ENCODE measurements around the gene DNAJB13. TPM values are rescaled to one million over a fixed set of nuclear protein-coding genes. Genes with fewer than 3 reads are reported as not detected.

Gene DNAJB13
- total RNA-seq, 1 experiment from 2014 or later = 0.24 TPM

GRCh38 chr11:73946798-73947458 is 3.9 kb upstream of the DNAJB13 start:
- Mint-ChIP-seq H3K36me3 (peaks cover 3% of the 10 kb centered on the region; the same call in 1 of the 2 replicates), H3K4me3 (no peak overlapping the region), H3K27ac (no peak overlapping the region), H3K27me3 (ENCODE audit: low read depth) (no peaks in the 10 kb centered on the region; the same call in 1 of the 2 replicates), H3K9me3 (peaks cover 24% of the 10 kb centered on the region), H3K4me1 (no peaks in the 10 kb centered on the region)
- POLR2A ChIA-PET = no interaction called here
- TF ChIP-seq TCF7 (CRISPR knock-in tag; IDR thresholded peaks at IDR 0.05; ENCODE audit: low read depth) (no peak), NFE2L1 (CRISPR knock-in tag; IDR thresholded peaks at IDR 0.05) (no peak), MAX (CRISPR knock-in tag; IDR thresholded peaks at IDR 0.05) (no peak), TEAD4 (CRISPR knock-in tag; IDR thresholded peaks at IDR 0.05) (no peak), RELA (CRISPR knock-in tag; IDR thresholded peaks at IDR 0.05; ENCODE audit: borderline replicate concordance) (no peak), RORB (CRISPR knock-in tag; IDR thresholded peaks at IDR 0.05) (no peak), ZNF396 (CRISPR knock-in tag; IDR thresholded peaks at IDR 0.05; ENCODE audit: borderline replicate concordance) (no peak), OVOL2 (CRISPR knock-in tag; IDR thresholded peaks at IDR 0.05; ENCODE audit: borderline replicate concordance) (no peak), CBFB (CRISPR knock-in tag; IDR thresholded peaks at IDR 0.05; ENCODE audit: low read depth) (no peak), SP1 (CRISPR knock-in tag; conservative IDR thresholded peaks at IDR 0.05) (no peak), FOXK1 (CRISPR knock-in tag; IDR thresholded peaks at IDR 0.05) (no peak), SMAD4 (CRISPR knock-in tag; IDR thresholded peaks at IDR 0.05) (no peak), NR1H2 (CRISPR knock-in tag; IDR thresholded peaks at IDR 0.05) (no peak), NR2C2 (CRISPR knock-in tag; IDR thresholded peaks at IDR 0.05) (no peak), FOXP1 (CRISPR knock-in tag; IDR thresholded peaks at IDR 0.05; ENCODE audit: borderline replicate concordance) (no peak), ATF6 (CRISPR knock-in tag; IDR thresholded peaks at IDR 0.05) (no peak), USF2 (CRISPR knock-in tag; IDR thresholded peaks at IDR 0.05) (no peak)
- DNase-seq (ENCODE audit: low spot score) (no peak), ATAC-seq (no peak)
- CTCF ChIA-PET = interaction anchor here (3.1 kb wide), 1 partner anchor 16 kb away, joined by 8 read pairs; no protein-coding TSS in a partner anchor

GRCh38 chr11:73949246-73949645 is 1.6 kb upstream of the DNAJB13 start:
- peaks cover 3% of the 10 kb centered on the region; the same call in 1 of the 2 replicates for H3K36me3 Mint-ChIP-seq
- ChIA-PET CTCF (interaction anchor here (1.1 kb wide), 1 partner anchor 15 kb away, joined by 7 read pairs; no protein-coding TSS in a partner anchor), POLR2A (interaction anchor here (0.7 kb wide), 1 partner anchor 290 kb away, joined by 3 read pairs; no protein-coding TSS in a partner anchor)
- DNase-seq (ENCODE audit: low spot score) (no peak), ATAC-seq (no peak)
- no peak overlapping the region for H3K4me3 Mint-ChIP-seq
- no peaks in the 10 kb centered on the region for H3K4me1 Mint-ChIP-seq
- H3K27me3 Mint-ChIP-seq (ENCODE audit: low read depth) = no peaks in the 10 kb centered on the region; the same call in 1 of the 2 replicates
- H3K9me3 Mint-ChIP-seq = peaks cover 15% of the 10 kb centered on the region
- H3K27ac Mint-ChIP-seq = no peak overlapping the region
- no peak for TF ChIP-seq CREB1 (CRISPR knock-in tag; IDR thresholded peaks at IDR 0.05)
- TF ChIP-seq AR (CRISPR knock-in tag; IDR thresholded peaks at IDR 0.05) = no peak
- TF ChIP-seq ZNF138 (CRISPR knock-in tag; conservative IDR thresholded peaks at IDR 0.05) = no peak
- no peak for TF ChIP-seq TCF7 (CRISPR knock-in tag; IDR thresholded peaks at IDR 0.05; ENCODE audit: low read depth)
- no peak for TF ChIP-seq ZNF317 (CRISPR knock-in tag; IDR thresholded peaks at IDR 0.05; ENCODE audit: borderline replicate concordance, low read depth)
- no peak for TF ChIP-seq E2F1 (CRISPR knock-in tag; IDR thresholded peaks at IDR 0.05)
- TF ChIP-seq ETV6 (CRISPR knock-in tag; IDR thresholded peaks at IDR 0.05) = no peak
- no peak for TF ChIP-seq KAT7 (CRISPR knock-in tag; IDR thresholded peaks at IDR 0.05; ENCODE audit: borderline replicate concordance)
- no peak for TF ChIP-seq GTF2I (CRISPR knock-in tag; conservative IDR thresholded peaks at IDR 0.05)
- TF ChIP-seq RELA (CRISPR knock-in tag; IDR thresholded peaks at IDR 0.05; ENCODE audit: borderline replicate concordance) = no peak
- TF ChIP-seq ZNF416 (CRISPR knock-in tag; IDR thresholded peaks at IDR 0.05) = no peak
- no peak for TF ChIP-seq USF1 (CRISPR knock-in tag; IDR thresholded peaks at IDR 0.05)

Measured in WTC11 (cell line).